HG03103 (cell line): Measurements from ENCODE around the gene ADRM1.

ENCODE experiments used
- ATAC-seq: cut with Tn5 transposase; IDR thresholded peaks from one replicate; pipeline ENCODE4 v1.9.1; 2021; ENCODE audit warnings: low read depth; ENCODE audit not compliant: unreplicated experiment

The ADRM1 gene

DNA sequence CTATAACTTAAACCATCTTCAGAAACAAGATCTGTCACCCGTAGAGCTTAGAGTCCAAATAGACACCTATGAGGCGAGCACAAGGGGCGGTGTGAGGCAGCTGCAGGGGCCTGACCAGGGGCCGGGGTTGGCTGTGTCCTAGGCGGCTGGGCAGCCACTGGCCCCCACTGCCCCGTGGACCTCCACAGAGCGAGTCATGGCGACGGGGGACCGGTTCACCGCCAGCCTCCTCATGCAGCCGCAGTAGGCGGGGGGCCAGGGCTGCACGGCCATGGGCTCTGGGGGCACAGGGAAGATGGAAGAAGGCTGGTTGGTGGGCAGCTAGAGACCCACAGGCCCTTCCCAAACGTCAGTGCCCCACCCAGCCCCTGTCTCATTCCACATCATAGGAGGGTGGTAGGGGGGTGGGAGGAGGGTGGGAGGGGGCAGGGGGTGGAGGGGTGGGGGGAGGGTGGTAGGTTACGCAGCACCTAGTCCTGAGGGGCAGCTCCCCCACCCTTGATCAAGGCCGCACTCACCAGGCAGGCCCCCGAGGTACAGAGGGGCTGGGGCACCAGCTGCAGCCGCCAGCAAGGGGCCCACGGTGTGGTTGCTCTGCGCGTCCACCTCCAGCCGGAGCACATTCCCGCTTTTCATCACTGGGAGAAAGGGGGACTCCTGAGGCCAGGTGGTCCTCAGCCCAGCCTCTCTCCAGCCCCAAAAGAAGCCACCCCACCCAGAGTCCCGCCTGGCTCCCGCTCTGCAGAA lies 6.6 kb downstream of the ADRM1 start:
- no peak for ATAC-seq

DNA sequence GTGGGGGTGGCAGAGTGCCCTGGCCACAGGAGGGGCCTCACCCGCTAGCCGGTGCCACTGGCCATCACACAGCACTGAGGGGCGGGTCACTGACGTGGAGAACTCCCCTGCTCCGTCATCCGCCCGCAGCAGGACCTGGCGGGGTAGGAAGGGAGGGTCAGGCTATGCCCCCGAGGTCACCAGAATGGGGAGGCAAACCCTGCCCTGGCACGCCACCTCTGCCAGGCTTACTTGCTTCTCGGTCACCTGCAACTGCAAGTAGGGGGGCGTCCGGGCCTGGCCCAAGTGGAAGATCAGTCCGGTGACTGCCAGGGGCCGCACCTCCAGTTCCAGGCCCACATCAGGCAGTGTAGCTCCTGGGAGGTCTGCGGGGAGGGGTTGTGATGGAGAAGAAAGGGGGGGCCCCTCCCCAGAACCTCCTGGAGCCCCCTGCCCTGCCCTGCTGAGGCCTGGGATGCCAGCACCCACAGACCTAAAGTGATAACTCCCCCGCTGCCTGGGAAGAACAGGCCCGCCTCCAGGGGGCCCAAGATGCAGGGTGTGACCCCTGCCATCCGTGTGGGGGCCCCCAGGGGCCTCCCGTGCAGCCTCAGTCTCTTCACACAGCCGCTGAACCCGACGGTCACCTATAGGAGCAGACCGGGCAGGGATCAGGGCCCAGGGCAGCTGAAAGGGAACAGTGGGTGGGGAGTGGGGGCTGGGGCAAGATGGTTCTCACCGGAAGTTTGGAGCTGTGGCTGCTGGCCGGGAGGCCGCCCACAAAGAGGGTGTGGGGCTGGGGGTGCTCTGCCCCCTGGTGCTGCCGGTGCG lies 7.4 kb downstream of the ADRM1 start:
- ATAC-seq, result no peak

- no peak for ATAC-seq
Observed at GRCh38 chr20:62310757-62311121, 7.9 kb downstream of the ADRM1 start.

GRCh38 chr20:62311150-62311549 lies 8.4 kb downstream of the ADRM1 start:
- no peak for ATAC-seq

GRCh38 chr20:62311832-62312661 lies 9.2 kb downstream of the ADRM1 start:
- no peak for ATAC-seq

- no peak for ATAC-seq
Observed at GRCh38 chr20:62312662-62312977, 9.8 kb downstream of the ADRM1 start.

DNA sequence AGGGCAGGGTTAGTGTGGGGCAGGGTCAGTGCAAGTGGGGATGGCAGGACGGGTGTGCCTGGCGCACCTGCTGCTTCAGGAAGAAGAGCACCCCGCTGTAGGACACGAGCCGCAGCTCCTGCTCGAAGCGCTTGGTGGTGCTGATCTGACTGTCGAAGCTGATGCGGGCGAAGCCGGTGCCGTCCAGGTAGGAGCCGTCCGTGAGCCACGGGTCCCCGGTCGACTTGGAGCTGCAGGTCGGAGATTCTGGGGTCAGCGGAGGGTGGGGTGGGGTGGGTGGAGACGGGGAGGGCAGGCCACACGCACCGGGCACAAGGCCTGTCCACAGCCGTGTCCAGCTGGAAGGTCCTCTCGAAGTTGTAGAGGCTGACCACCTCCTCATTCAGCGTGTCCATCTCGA lies 10.2 kb downstream of the ADRM1 start:
- no peak for ATAC-seq

DNA sequence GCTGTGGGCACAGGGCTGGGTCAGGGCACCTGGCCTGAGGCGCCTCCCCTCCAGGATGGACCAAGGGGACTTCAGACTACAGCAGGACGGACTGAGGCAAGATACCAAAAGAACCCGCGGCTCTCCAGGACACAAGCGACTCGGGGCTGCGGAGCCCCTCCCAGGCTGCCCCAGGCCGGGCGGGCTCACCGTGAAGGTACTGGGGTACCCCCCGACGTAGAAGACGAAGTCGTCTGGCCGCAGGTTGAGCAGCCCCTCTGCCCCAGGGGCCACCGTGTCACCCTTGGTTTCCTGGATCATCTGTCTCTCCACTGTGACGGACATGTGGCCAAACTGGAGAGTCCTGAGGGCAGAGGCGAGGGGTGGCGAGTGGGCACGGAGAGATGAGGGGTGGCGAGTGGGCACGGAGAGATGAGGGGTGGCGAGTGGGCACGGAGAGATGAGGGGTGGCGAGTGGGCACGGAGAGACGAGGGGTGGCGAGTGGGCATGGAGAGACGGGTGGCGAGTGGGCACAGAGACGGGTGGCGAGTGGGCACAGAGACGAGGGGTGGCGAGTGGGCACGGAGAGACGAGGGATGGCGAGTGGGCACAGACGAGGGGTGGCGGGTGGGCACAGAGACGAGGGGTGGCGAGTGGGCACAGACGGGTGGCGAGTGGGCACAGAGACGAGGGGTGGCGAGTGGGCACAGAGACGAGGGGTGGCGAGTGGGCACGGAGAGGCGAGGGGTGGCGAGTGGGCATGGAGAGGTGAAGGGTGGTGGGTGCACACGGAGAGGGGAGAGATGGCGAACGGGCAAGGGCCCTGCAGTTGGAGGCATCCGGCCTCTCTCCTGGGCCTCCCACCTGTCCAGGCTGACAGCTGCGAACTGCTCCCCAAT lies 10.9 kb downstream of the ADRM1 start:
- no peak for ATAC-seq

- no peak for ATAC-seq
Observed at GRCh38 chr20:62314339-62314638, 11.5 kb downstream of the ADRM1 start.

DNA sequence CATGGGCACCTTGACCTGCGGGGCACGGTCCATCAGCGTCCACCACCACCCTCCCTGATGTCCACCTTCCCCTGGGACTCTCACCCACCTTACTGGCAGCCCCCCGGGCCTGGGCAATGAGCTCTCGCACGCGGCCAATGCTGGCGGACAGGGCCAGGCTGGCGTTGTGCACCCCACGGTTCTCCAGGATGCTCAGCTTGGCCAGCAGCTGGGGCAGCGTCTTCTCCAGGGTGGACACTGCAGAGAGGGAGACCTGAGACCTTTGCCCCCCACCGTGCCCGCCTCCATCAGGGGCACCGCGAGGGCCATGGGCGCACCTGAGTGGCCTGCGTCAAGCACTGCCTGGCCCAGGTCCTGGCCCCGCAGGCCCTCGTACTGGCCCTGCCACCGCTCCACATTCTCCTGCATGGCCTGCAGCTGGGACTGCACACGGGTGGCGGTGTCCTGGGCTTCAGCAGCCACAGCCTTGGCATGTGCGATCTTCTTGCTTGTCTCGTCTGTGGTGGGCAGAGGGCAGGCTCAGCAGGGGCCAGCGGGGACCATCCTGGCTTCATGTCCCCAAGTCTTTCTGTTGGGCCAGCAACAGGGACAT lies 12.0 kb downstream of the ADRM1 start:
- no peak for ATAC-seq

DNA sequence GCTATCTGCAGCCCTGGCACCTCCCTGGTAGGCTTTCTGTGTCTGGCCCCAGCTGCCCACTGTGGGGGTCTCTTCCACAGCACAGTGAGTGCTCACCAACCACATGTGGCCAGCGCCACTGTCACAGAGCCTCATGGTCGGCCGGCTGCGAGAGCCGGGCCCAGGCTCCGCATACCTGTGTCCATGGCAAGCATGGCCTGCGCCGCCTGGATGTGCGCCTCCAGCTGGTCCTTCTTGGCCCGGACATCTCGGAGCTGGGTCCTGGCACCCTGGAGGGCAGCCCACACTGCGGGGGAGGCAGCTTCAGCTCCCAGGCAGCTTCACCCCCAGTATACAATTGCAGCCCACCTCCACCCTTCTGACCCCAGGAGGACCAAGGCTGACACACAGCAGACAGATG lies 13.0 kb downstream of the ADRM1 start:
- no peak for ATAC-seq

DNA sequence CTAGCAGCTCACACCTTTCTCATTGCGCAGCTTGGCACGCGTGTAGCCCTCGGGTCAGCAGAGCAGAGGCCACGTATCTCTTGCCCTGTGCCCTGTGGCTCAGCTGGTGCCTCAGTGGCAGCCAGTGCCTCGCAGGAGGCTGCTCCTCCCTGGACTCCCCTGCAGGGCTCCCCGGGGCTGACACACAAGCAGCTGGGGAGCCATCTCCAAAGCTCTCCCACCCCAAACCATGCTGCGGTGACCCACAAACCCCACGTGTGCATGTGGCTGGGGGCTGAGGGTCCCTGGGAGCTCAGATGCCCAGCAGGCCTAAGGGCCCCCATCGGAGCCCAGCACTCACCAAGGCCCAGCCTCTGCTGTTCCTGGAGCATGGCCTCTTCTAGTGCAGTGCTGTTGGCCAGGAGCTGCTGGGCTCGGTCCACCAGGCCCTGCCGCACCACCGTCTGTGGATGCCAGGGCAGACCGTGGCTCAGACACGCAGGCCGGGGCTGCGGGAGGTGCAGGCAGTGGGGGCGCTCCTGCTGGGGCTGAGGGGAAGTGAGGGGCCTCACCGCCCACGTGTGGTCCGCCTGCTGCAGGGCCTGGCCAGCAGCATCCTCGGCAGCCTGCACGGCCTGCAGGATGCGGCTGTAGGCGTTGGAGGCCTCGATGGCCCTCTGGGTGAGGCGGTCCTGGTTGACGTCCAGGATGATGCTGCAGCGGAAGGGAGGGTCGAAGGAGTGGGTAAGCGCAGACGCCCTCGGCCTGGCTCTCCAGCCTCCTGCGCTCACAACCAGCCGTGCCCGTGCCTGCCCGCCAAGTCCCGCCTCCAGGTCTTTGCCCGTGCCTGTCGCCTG lies 13.8 kb downstream of the ADRM1 start:
- ATAC-seq, result no peak

DNA sequence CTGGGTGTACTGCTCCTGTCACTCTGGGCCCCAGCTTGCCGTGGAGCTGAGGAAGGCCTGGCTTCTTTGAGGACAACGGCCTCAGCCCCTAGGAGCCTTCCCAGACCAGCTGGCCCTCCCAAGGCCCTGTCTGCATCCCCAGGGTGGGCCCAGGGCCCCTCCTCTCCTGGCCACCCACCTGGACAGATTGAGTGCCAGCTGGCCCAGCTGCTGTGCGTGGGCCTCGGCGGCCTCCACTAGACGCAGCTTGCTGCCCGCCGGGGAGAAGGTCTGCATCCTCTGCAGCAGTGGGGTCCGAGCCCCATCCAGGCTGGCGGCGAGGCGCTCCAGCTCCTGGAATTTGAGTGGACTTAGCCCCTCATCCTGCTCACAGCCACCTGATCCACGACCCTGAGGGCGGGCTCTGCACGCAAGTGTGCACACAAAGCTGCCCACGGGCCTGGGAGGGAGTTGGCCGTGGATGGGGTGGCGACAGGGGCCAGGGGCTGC lies 14.4 kb downstream of the ADRM1 start:
- no peak for ATAC-seq

DNA sequence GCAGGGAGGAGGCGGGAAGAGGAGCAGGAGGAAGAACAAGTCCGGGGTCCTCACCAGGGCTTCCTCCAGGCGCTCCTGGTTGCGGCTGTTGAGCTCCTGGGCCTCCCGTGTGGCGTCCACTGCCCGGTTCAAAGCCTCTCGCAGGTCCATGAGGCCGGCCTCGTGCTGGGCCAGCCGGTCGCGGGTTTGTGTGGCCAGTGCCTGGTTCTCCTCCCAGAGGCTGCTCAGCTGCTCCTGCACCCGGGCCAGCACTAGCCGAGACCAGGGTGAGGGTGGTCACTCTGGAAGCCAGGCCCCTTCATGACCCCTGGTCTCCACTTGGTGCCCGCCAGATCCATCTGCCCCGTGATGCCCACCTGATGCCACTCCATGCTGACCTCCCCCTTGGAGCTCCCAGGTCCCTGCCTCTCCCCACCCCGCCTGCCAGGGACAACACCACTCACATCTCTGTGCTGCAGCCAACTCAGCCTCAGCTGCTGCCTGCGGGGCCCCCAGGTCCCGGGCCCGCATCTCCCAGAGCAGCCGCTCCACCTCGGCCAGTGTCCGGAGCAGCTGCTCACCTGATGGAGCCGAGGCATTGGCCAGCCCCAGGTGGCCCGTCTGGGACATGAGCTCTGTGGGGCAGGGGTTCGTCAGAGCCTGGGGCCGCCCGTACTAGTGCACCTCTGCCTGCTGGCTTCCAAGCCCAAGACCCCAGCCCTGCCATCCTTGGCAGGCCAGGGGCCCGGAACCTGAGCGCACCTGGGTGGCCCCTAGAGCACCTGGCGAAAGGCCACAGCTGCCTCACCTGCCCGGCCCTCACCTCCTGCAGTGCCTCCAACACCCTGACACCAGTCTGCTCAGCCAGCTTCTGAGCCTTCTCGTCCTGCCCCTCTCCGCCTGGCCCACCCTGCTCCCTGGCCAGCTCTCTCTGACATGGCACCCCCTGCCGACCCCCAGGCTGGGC lies 15.9 kb downstream of the ADRM1 start:
- no peak for ATAC-seq

DNA sequence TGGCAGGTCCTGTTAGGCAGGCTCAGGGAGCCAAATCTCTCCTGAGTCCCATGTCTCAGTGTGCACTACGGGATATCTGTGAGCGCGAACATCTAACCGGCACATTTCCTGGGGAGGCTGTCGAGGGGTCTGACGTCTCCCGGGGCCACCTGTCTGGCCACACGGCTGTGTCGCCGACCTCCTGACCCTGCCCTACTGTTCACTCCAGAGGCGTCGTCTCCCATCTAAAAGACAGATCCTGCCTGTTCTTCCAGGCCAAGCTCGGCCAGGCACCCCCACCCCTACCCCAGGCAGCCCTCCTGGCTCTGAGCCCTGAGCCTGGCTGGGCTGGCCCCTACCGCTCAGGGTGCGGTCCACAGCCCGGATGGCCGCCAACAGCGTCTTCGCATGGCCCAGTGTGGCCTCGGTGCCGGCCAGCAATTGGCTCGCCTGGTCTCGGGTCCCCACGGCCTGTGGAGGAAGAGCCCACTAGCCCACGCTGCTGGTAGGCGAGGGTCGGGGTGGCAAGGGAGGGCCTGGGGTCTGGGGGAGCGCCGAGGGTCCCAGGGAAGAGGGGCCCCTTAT lies 16.6 kb downstream of the ADRM1 start:
- ATAC-seq, result no peak

DNA sequence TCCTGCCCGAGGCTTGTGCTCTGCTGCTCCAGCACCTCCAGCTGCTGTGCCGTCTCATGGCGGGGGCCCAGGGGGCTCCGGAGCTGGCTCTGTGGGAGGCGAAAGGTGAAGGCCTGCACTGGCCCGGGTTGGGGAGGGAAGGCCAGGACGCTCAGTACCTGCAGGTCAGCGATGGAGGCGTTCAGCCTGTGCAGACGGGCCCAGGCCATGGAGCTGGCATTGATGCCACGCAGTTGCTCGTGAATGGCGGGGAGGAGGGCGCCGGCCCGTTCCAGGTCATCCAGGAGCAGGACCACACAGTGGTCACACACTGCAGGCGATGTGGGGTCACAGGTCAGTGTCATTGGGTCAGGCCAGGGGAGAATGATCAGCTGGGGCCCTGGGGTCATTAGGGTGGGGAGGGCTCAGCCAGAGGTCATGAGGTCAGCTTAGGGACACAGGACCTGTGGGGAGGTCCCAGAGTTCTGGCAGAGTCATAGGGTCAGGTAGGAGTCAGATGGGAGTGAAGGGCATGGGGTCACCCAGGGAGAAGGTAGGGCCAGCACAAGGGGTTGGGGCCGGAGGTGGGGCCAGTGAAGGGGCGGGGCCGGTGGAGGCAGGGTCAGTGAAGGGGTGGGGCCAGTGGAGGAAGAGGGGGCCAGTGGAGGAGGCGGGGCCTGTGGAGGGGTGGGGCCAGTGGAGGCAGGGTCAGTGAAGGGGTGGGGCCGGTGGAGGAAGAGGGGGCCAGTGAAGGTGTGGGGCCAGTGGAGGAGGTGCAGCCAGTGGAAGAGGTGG lies 18.0 kb downstream of the ADRM1 start:
- no peak for ATAC-seq

DNA sequence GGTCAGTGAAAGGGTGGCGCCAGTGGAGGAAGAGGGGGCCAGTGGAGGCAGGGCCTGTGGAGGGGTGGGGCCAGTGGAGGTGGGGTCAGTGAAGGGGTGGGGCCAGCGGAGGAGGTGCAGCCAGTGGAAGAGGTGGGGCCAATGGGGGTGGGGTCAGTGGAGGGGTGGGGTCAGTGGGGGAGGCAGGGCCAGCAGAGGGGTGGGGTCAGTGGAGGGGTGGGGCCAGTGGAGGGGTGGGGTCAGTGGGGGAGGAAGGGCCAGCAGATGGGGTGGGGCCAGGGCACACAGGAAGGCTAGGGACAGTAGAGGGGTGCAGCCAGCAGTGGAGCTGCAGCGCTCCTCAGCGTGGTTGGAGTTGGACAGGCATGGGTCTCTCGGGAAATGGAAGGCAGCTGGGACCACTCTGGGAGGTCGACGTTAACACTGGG lies 18.7 kb downstream of the ADRM1 start:
- ATAC-seq, result no peak
